KMS-11 (cell line): ENCODE measurements around the gene SCCPDH.

Source experiments
- H2AFZ ChIP-seq: fragments of 200-600 bp; sonication (generic); 2 replicates; pipeline ENCODE4 v1.6.1; 2016; ENCODE audit warnings: antibody characterized with exemption, mixed run types, low read depth
- H3K27ac ChIP-seq: fragments of 200-600 bp; sonication (generic); 2 replicates; pipeline ENCODE4 v1.6.1; 2016; ENCODE audit warnings: mild to moderate bottlenecking, mixed run types
- H3K27me3 ChIP-seq: fragments of 200-600 bp; sonication (generic); 2 replicates; pipeline ENCODE4 v1.6.1; 2017; ENCODE audit warnings: mild to moderate bottlenecking, low read depth, mixed run types, moderate library complexity; ENCODE audit not compliant: insufficient read depth
- H3K36me3 ChIP-seq: fragments of 200-600 bp; sonication (generic); 2 replicates; pipeline ENCODE4 v1.6.1; 2017; ENCODE audit warnings: mild to moderate bottlenecking, mixed run types; ENCODE audit not compliant: insufficient read depth
- H3K4me1 ChIP-seq: fragments of 200-600 bp; sonication (generic); 2 replicates; pipeline ENCODE4 v1.6.1; 2016; ENCODE audit warnings: mild to moderate bottlenecking, low read depth, mixed run types; ENCODE audit not compliant: poor library complexity, severe bottlenecking
- H3K4me2 ChIP-seq: fragments of 200-600 bp; sonication (generic); 2 replicates; pipeline ENCODE4 v1.7.0; 2016; ENCODE audit warnings: mild to moderate bottlenecking, mixed run types
- H3K4me3 ChIP-seq: fragments of 200-600 bp; sonication (generic); IDR thresholded peaks from 2 replicates; pipeline ENCODE4 v1.6.1; 2017; ENCODE audit warnings: low read depth, low read length, mixed read lengths; ENCODE audit not compliant: insufficient read depth
- H3K79me2 ChIP-seq: fragments of 200-600 bp; sonication (generic); 2 replicates; pipeline ENCODE4 v1.6.1; 2016; ENCODE audit warnings: low read depth, mixed run types; ENCODE audit not compliant: insufficient read depth
- H3K9ac ChIP-seq: fragments of 200-600 bp; sonication (generic); 2 replicates; pipeline ENCODE4 v1.6.1; 2016; ENCODE audit warnings: mild to moderate bottlenecking, mixed run types
- H4K20me1 ChIP-seq: fragments of 200-600 bp; sonication (generic); 2 replicates; pipeline ENCODE4 v1.6.1; 2016; ENCODE audit warnings: mild to moderate bottlenecking, mixed run types; ENCODE audit not compliant: insufficient read depth
- CTCF ChIP-seq: fragments of 200-600 bp; sonication (generic); conservative IDR thresholded peaks from 2 replicates; pipeline ENCODE4 v1.6.1; 2017; ENCODE audit warnings: low read depth, mild to moderate bottlenecking, antibody characterized with exemption, low read length, moderate library complexity, mixed read lengths

SCCPDH gene

DNA sequence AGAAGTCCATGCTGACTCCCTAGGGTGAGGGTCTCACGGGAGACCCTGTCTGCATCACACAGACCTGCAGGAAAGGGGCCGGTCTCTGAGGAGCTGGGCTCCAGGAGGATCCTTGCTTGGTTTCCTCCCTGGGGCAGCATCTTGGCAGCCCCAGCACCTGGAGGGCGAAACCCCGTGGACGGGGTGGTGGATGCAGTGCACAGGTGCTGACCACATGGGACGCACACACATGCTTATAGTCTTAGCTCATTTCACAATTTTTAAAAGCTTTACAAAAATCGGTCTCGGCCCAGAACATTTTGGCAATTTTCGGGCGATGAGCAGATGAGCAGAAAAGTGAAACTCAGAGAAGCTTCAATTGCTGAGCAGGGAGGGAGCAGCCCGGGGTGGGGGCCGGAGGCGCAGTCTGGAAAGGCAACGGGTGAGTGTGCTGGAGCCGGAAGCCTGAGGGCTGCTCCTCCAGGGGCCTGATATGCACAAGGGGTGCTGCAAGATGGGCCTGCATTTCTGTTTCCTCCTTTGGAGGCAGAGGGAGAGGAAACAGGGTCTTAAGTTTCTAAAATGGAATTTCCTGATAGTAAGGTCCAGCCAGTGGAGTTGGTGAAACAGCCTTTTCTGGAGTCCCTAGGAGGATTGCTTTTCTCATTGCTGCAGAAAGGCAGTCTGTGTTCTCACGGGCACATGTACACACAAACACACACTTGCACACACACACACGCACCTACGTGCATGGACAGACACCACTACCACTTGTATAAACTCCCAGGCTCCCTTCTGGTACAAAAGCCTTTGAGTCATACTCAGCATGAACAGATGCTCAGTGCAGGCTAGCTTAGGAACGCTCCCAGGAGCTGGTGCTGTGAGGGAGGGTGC lies 60.6 kb downstream of the SCCPDH start:
- no peaks in the 10 kb centered on the region for H3K79me2 ChIP-seq
- no peak overlapping the region for H2AFZ ChIP-seq
- H3K9ac ChIP-seq, result no peak overlapping the region
- H3K4me3 ChIP-seq, result no peak overlapping the region
- no peak overlapping the region for H3K27ac ChIP-seq
- H4K20me1 ChIP-seq, result no peaks in the 10 kb centered on the region
- H3K4me2 ChIP-seq, result no peak overlapping the region
- H3K4me1 ChIP-seq, result no peaks in the 10 kb centered on the region
- no peaks in the 10 kb centered on the region for H3K27me3 ChIP-seq
- TF ChIP-seq CTCF, result no peak
- H3K36me3 ChIP-seq, result no peaks in the 10 kb centered on the region

GRCh38 chr1:246785494-246786111 lies 61.4 kb downstream of the SCCPDH start:
- Histone ChIP-seq H3K4me1 (no peaks in the 10 kb centered on the region), H3K79me2 (no peaks in the 10 kb centered on the region), H3K4me3 (no peak overlapping the region), H4K20me1 (no peaks in the 10 kb centered on the region), H3K4me2 (no peak overlapping the region), H3K27ac (no peak overlapping the region), H3K9ac (no peak overlapping the region), H3K27me3 (no peaks in the 10 kb centered on the region), H2AFZ (no peak overlapping the region), H3K36me3 (no peaks in the 10 kb centered on the region)
- no peak for TF ChIP-seq CTCF

- Histone ChIP-seq H3K4me2 (no peak overlapping the region), H2AFZ (no peak overlapping the region), H4K20me1 (no peaks in the 10 kb centered on the region), H3K4me1 (no peaks in the 10 kb centered on the region), H3K36me3 (no peaks in the 10 kb centered on the region), H3K27me3 (no peaks in the 10 kb centered on the region), H3K27ac (no peak overlapping the region), H3K4me3 (no peak overlapping the region), H3K9ac (no peak overlapping the region), H3K79me2 (no peaks in the 10 kb centered on the region)
- no peak for TF ChIP-seq CTCF
Observed at GRCh38 chr1:246786606-246787238, 62.5 kb downstream of the SCCPDH start.

DNA sequence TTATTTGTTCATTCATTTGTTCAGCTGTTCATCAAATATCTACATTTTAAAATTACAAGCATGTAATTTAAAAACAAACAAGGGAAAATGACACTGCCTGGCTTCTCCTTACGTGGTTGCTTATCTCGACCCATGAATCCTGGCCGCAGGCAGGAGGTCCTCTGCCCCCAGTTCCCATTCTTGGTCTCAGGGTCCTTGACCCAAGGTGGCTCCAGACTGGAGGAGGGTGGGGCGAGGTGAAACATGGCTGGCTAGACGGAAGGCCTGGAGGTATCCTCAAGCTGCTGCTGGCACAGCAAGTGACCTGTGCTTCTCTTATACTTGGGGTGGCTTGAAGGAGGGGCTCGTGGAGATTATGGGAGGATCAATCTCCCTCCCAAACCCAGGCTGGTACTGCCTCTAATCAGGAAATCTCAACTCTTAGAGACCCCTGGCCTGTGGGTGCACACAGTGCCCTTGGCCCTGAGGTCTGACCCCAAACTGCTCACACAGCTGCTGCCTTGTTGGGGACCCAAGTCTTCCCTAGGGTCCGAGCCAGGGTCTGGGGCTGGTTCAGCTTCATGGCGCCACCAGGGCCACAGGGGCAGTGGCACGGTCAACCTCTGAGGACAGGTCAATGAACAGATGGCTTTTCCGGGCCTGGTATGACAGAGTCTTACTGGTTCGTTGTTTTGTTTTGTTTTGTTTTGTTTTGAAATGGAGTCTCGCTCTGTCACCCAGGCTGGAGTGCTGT lies 63.7 kb downstream of the SCCPDH start:
- Histone ChIP-seq H3K79me2 (no peaks in the 10 kb centered on the region), H3K4me3 (no peak overlapping the region), H4K20me1 (no peaks in the 10 kb centered on the region), H2AFZ (no peak overlapping the region), H3K36me3 (no peaks in the 10 kb centered on the region), H3K4me1 (no peaks in the 10 kb centered on the region), H3K27me3 (no peaks in the 10 kb centered on the region), H3K4me2 (no peak overlapping the region), H3K27ac (no peak overlapping the region), H3K9ac (no peak overlapping the region)
- no peak for TF ChIP-seq CTCF
